Measurements from ENCODE around the gene ERLEC1.
"Not testable (repeated sequence)": the region's sequence is repeated elsewhere in the genome, so short reads cannot be mapped to it uniquely, and the experiment has no call there.

Gene ERLEC1

GRCh38 chr2:53840580-53840979 is 53.7 kb downstream of the ERLEC1 start:
- no peak for DNase-seq

GRCh38 chr2:53841651-53842050 is 54.8 kb downstream of the ERLEC1 start:
- not testable (repeated sequence) for DNase-seq

- no peak for DNase-seq
Measured at GRCh38 chr2:53842891-53843290, 56.0 kb downstream of the ERLEC1 start.

GRCh38 chr2:53843595-53843994 is 56.8 kb downstream of the ERLEC1 start:
- no peak for DNase-seq

DNA sequence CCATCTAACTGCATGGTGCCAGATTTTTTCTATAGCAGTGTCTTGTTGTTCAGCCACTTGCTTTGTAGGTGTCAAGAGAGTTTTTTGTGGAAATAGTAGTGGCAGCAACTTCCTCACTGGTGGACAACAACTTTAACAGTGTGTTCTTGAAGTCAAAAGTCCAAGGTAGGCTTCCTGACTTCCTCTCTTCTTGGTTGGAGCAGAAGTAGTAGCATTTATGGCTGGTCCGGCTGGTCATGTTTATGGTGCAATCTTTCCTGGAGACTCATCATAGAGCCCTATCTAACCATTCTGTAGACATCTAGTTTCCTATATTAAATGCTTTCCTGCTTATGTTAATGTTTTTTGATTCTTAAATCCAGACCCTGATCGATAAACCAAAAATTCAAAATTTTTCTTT is 61.2 kb downstream of the ERLEC1 start:
- DNase-seq = no peak

- DNase-seq = not testable (repeated sequence)
Measured at GRCh38 chr2:53851052-53851757, 64.4 kb downstream of the ERLEC1 start.

- no peak for DNase-seq
Measured at GRCh38 chr2:53852532-53852931, 65.7 kb downstream of the ERLEC1 start.

GRCh38 chr2:53854678-53855077 is 67.8 kb downstream of the ERLEC1 start:
- DNase-seq = no peak

DNA sequence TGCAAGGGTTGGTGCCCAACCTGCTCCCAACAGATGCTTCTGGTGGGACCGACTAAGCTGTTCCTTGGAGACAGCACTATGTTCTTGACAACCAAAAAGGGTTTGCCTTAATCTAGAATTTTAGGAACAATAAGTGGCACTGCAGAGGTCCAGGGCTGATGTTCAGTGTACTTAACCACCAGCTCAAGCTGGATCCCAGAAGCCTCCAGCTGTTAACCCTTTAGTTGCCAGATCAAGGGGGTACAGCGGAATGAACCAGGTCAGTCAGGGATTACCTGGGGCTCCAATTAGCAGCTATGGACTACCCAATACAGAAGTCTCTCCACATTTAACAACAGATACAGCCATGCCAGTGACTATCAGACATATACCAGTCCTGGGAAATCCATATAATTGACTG is 69.4 kb downstream of the ERLEC1 start:
- DNase-seq = no peak

DNA sequence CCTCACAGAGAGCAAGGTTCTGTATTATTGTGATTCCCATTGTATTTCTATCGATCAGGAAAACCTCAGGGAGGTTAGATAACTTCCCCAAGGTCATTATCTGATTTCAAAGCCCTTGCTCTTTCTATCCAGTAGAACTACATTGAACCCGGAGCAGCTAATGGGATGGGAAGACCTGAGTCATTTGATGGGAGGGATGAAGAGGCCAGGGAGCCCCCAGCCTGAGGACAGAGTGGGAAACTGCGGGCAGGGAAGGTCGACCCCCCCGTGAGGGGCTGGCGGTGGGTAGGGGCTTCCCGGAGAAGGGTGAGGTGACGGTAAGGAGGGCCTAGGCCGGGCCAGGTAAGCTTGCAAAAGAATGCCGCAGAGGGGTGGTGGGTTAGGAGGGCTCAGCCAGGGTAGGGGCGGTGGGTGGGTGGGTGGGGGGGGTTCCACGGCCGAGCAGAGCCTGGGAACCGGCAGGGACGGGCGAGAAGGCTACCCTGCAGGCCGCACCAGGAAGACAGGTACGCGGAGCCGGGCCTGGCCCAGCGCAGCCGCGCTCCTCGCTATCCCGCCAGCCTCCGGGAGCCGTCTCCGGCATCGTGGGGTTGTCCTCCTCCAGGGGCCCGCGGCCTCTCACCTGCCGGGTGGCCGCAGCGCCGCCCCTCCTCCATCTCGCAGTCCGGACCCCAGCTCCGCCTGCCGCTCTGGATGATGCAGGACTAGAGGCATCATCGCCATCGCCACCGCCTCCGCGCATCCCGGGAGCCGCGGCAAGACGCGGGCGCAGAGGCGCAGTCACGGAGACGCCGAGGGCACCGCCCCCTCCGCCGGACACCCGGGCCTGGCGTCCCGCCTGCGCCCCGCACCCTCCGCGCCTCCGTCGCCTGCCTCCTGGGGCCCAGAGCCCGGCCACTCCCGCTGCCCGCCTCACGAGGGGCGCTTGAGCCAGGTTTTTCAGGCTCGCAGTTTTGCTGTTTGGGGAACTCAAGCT is 72.7 kb downstream of the ERLEC1 start, which contains the start of gene GPR75:
GPR75 (minus strand) TSS at position 762 of the 976 bp plus-strand sequence. CDS start 5,211 bp downstream, outside the sequence.
- DNase-seq = peak; percentile 57

GRCh38 chr2:53861824-53862223 is 75.0 kb downstream of the ERLEC1 start:
- no peak for DNase-seq

- DNase-seq = no peak
Measured at GRCh38 chr2:53863538-53864227, 76.8 kb downstream of the ERLEC1 start.

DNA sequence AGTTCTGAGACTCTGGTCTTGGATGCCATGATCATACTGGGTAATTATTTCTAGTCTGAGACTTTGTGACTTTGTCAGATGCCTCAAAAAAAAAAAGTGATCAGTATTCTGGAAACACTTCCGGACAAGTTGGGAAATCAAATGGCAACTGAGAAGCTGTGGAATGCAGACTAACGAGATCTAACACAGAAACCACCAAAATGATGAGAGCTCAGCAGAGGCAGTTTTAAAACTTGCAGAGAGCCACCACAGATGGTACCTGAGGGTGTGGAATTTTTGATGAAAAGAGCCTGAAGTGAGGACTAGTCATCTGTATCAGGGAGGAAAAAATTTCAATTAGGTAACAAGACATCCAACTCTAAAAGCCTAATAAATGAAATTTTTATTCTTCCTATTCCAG is 78.4 kb downstream of the ERLEC1 start:
- no peak for DNase-seq

DNA sequence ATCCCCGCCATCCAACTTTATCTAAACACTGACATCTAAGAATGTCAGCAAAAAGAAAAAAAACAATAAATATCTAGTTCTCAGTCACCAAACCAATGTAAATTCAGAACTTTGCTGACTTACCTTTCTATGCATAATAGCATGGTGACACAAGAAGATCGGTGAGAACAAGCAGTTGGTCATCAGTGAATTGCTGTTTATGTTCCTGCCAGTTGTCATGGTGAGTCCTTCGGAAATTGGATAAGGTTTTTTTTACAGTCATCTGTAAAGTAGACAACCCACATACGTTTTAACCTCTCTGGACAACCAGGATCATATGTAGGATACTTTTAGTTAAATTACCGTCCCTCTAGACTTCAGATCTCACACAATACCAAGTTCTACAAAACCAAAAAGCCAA is 79.1 kb downstream of the ERLEC1 start:
- DNase-seq = no peak

DNA sequence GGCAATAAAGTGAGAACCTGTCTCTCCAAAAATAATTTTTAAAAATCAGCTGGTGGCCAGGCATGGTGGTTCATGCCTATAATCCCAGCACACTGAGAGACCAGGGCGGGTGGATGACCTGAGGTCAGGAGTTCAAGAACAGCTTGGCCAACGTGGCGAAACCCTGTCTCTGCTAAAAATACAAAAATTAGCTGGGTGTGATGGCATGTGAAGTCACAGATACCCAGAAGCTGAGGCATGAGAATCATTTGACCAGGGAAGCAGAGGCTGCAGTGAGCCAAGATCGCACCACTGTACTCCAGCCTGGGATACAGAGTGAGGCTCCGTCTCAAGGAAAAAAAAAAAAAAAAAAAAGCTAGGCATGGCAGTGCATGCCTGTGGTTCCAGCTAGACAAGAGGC is 80.3 kb downstream of the ERLEC1 start:
- DNase-seq = no peak

DNA sequence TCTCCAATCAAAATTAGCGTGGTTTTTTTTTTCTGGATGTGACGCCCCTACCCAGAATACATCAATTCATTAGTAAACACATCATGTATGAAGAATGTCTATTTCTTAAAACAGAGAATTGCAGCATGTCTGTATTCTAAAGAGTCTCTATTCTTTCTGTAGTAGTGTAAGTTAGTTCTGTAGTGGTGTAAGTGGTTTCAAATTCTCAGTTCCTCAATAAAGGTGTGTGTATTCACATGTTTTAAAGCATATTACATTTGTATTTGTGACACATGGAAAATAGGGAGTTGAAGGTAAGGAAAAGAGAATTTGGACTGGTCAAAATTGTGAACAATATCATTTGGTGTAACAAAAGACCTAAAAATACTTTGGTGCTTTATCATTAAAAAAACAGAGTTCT is 80.9 kb downstream of the ERLEC1 start:
- DNase-seq = no peak
